DND-41 (cell line): ENCODE data around the gene TOX2.

ENCODE experiments used
- CTCF ChIP-seq: IDR thresholded peaks from 2 replicates; pipeline ENCODE4 v1.5.1; 2012; ENCODE audit warnings: borderline replicate concordance, low read length, moderate library complexity, mild to moderate bottlenecking; ENCODE audit not compliant: poor library complexity, severe bottlenecking; ENCODE audit errors: extremely low read depth
- EZH2 ChIP-seq: IDR thresholded peaks from 3 replicates; pipeline ENCODE4 v1.6.1; 2012; ENCODE audit warnings: borderline replicate concordance, low read depth, mild to moderate bottlenecking, moderate library complexity, low read length, inconsistent platforms; ENCODE audit not compliant: severe bottlenecking

GRCh38 chr20:44024820-44025580 lies 110.3 kb downstream of the TOX2 start:
- TF ChIP-seq CTCF (no peak), EZH2 (no peak)
